ENCODE data around the gene OTUD7B.
"Not testable (repeated sequence)": the region's sequence is repeated elsewhere in the genome, so short reads cannot be mapped to it uniquely, and the experiment has no call there.

Gene OTUD7B

DNA sequence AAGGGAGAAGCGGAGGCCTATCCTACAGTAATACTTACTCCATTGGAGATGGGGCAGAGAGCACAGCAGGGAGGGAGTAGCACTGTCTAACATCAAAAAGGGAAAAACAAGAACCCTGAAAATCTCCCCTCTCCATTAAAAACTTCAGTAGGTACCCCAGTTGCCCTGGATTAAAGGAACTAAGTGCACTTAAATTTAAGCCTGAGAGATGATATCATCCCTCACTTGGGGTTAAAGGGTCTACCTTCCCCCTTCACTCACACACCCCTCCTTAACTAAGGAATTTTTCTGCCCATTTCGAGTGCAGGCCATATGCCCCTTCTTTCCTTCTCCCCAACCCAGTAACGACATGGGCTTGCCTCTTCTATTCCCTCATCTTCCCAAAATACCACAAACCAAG, 70.1 kb downstream of the OTUD7B start:
- Histone ChIP-seq H3K9me3 (no peaks in the 10 kb centered on the region), H3K4me3 (no peak overlapping the region), H3K27me3 (no peaks in the 10 kb centered on the region), H3K4me1 (peaks cover 0 to 33% (median 25%) of the 10 kb centered on the region in 4 donors), H3K27ac (peak overlapping the region in 1 of 2 donors; percentile 90), H3K36me3 (peaks cover 15 to 23% (median 18%) of the 10 kb centered on the region in 3 donors)
- TF ChIP-seq, protein P1, sequence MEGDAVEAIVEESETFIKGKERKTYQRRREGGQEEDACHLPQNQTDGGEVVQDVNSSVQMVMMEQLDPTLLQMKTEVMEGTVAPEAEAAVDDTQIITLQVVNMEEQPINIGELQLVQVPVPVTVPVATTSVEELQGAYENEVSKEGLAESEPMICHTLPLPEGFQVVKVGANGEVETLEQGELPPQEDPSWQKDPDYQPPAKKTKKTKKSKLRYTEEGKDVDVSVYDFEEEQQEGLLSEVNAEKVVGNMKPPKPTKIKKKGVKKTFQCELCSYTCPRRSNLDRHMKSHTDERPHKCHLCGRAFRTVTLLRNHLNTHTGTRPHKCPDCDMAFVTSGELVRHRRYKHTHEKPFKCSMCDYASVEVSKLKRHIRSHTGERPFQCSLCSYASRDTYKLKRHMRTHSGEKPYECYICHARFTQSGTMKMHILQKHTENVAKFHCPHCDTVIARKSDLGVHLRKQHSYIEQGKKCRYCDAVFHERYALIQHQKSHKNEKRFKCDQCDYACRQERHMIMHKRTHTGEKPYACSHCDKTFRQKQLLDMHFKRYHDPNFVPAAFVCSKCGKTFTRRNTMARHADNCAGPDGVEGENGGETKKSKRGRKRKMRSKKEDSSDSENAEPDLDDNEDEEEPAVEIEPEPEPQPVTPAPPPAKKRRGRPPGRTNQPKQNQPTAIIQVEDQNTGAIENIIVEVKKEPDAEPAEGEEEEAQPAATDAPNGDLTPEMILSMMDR (IDR thresholded peaks at IDR 0.05), result no peak
- DNase-seq, result no peak
- intact Hi-C loops (cut with DNase I; ENCODE audit: low total_unique reads), result no loop called here

DNA sequence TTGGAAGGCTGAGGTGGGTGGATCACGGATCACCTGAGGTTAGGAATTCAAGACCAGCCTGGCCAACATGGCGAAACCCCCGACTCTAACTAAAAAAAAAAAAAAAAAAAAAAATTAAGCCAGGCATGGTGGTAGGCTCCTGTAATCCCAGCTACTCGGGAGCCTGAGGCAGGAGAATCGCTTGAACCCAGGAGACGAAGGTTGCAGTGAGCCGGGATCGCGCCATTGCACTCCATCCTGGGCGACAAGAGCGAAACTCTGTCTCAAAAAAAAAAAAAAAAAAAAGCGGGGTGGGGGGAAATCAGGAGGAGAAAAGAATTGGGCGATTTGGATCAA, 71.9 kb downstream of the OTUD7B start:
- H3K27me3 ChIP-seq; DNase-seq; H3K9me3 ChIP-seq; intact Hi-C loops (cut with DNase I; ENCODE audit: low total_unique reads): not testable (repeated sequence)
- Histone ChIP-seq H3K27ac (peak overlapping the region; percentile 69 to 90), H3K4me3 (peak overlapping the region; percentile 45 to 47), H3K36me3 (peaks cover 0 to 11% (median 4%) of the 10 kb centered on the region in 3 donors), H3K4me1 (peaks cover 0 to 42% (median 31%) of the 10 kb centered on the region in 4 donors)

DNA sequence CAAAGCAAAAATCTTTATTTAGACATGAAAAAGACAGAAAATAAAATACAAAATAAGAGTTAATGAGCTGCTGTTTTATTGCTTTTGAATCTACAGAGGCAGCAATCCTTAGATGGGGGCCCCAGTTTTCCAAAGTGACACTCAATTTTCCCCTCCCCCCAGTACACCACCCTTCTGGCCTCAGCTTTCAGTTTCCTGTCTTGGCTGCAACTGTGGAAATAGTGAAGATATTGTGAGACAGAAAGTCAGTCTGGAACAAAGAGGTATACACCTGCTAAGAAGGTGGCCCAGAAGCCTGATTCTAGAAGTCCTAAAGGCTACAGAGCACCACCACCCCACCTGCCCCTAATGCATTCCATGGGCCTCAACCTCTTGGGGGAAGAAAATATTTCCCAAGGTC, 72.8 kb downstream of the OTUD7B start:
- H3K27ac ChIP-seq, result peak overlapping the region; percentile 90 to 93
- H3K4me3 ChIP-seq, result peak overlapping the region; percentile 74 to 85

DNA sequence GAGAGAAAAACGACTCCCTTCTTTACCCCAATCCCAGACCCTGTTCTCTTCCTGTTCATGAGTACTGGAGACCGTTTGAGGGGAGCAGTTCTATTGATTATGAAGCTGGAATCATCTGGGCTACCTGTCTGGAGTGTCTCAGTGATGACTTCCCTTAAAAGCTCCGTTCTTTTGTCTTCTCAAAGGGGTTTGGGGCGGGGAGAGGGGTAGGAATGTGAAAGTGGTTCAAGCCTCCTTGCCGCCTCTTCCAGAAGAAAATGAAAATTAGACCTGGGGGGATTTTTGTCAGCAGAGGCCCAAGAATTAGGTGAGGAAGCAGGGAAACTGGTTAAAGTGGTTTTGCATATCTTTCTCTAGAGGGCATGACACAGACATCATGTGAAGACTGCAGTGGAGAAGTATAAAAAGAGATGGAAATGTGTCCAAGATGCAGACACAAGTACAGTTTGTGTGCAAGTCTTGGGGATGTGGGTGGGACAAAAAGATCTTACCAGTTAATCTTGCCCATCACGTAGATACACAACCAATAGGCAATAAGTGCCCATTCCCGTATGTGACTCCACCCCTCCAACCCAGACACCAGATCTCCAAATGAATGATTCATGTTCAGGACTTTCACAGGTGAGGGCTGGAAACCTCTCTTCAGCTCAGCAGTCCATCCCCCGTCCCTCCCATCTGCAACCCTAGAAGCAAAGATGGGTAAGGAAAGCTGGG, 73.4 kb downstream of the OTUD7B start:
- DNase-seq, result no peak
- Histone ChIP-seq H3K4me3 (peak overlapping the region; percentile 74 to 85), H3K4me1 (peaks cover 0 to 42% (median 31%) of the 10 kb centered on the region in 4 donors), H3K9me3 (no peaks in the 10 kb centered on the region), H3K27ac (peak overlapping the region; percentile 90 to 93), H3K36me3 (peaks cover 0 to 20% (median 12%) of the 10 kb centered on the region in 3 donors), H3K27me3 (no peaks in the 10 kb centered on the region)
- intact Hi-C loops (cut with DNase I; ENCODE audit: low total_unique reads), result no loop called here
- TF ChIP-seq, protein P1 (IDR thresholded peaks at IDR 0.05), result no peak

More for the DNA sequence above, 72.8 kb downstream of the OTUD7B start:
- Histone ChIP-seq H3K4me1 (peaks cover 0 to 42% (median 31%) of the 10 kb centered on the region in 4 donors), H3K27me3 (no peaks in the 10 kb centered on the region), H3K36me3 (peaks cover 0 to 14% (median 6%) of the 10 kb centered on the region in 3 donors), H3K9me3 (no peaks in the 10 kb centered on the region)
- no peak for DNase-seq
- intact Hi-C loops (cut with DNase I; ENCODE audit: low total_unique reads), result no loop called here
- TF ChIP-seq, protein P1 (IDR thresholded peaks at IDR 0.05), result no peak

DNA sequence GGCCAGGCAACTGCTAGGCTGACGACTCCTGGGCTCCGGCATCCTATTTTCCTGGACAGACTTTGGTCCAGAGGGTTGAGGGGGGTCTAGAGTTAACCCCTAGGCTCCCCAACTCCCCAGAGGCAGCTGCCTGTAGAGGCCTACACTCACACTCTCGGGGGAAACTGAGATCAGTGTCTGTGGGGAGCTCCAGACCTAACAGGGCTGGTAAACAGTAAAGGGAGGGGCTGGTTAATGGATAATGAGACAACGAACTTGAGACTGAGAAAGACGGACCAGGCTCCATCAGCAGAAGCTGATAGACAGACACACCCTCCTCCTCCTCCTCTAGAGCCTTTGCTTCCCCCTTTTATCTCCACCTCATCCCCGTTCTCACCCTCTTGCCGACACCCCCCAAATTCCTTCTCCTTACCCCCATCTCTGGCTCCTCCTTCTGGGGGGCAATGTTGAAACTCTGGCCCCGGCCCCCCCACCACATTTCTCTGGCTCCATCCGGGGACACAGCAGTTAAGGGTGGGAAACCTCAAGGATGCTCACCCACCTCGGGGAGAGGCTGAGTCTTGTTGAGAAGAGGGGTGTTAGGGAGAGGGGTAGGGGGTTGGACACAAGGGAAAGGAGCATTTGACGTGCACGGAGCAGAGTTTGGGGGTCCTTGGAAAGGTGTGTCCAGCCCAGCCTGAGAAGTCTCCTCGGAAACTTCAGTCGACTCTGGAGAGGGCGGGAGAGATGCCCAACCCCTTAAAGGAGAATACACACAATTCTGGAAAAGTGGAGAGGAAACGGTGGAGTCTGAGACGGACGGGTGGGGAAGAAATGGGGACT, 74.1 kb downstream of the OTUD7B start, which contains the start of gene MTMR11:
MTMR11 (minus strand) TSS at position 710 of the 822 bp plus-strand sequence; CDS start at position 478, 232 bp downstream.
- peak within 1 kb of the TSS; percentile 90 to 93 for H3K27ac ChIP-seq
- peaks cover 0 to 42% (median 31%) of the 10 kb centered on the region in 4 donors for H3K4me1 ChIP-seq
- peak; percentile 51 to 78 for DNase-seq
- TF ChIP-seq, protein P1 (IDR thresholded peaks at IDR 0.05), result no peak
- peaks cover 0 to 28% (median 20%) of the 10 kb centered on the region in 3 donors for H3K36me3 ChIP-seq
- peak within 1 kb of the TSS; percentile 74 to 85 for H3K4me3 ChIP-seq
- no peaks in the 10 kb centered on the region for H3K27me3 ChIP-seq
- no peaks in the 10 kb centered on the region for H3K9me3 ChIP-seq
- intact Hi-C loops (cut with DNase I; ENCODE audit: low total_unique reads), result no loop called here

All from tibial artery (tissue), 4 donors.